Heart left ventricle (tissue), 13 donors: ENCODE measurements around the gene AP3B2.

Source experiments
- POLR2A ChIP-seq, 2 donors: fragments of 450-650 bp; IDR thresholded peaks; one replicate each; pipeline ENCODE4 v1.6.1; 2017; ENCODE audit warnings: antibody characterized with exemption in 2 of 2, mild to moderate bottlenecking in 2 of 2, moderate library complexity in 2 of 2
- TF ChIP-seq, protein P1 (sequence below), 12 donors: fragments of 200-600 bp; sonication (generic) in 4 of 12; IDR thresholded peaks; one replicate each; pipeline versions ENCODE4 v1.5.0 to v1.8.0; 2018 to 2022; ENCODE audit warnings: antibody characterized with exemption in 12 of 12, mild to moderate bottlenecking in 5 of 12
- donor health status: ischemic (EF 13 %, LVEDD 7.1; RV severe dilation, severe dysfunction).
- donor health status: DM: no; HTN: yes; CAD: no.
- donor health status: DM: no; HTN: no; CAD: no.
- donor health status: ischemic (EF 25% LVEDD 6.9; RV normal size, moderate dysfunction).
- donor health status: ischemic (EF 25% LVEDD 5.7; RV mildly dilated, moderate dysfunction).
- donor health status: ischemic (EF 35%, LVEDD 5.7; RV mildly dilated, moderate dysfunction).
- donor health status: nonischemic (EF 11% LVEDD 7.7; RV severe dilation, severe dysfunction).
- donor health status: DM: yes; HTN: yes; CAD: no.
- donor health status: PGD.
- donor health status: ischemic (EF 29% LVEDD 5.4; RV normal size, mild dysfunction).
- donor health status: nonischemic (EF 23%, LVEDD 6.1; RV moderate dilation, normal function).

DNA sequence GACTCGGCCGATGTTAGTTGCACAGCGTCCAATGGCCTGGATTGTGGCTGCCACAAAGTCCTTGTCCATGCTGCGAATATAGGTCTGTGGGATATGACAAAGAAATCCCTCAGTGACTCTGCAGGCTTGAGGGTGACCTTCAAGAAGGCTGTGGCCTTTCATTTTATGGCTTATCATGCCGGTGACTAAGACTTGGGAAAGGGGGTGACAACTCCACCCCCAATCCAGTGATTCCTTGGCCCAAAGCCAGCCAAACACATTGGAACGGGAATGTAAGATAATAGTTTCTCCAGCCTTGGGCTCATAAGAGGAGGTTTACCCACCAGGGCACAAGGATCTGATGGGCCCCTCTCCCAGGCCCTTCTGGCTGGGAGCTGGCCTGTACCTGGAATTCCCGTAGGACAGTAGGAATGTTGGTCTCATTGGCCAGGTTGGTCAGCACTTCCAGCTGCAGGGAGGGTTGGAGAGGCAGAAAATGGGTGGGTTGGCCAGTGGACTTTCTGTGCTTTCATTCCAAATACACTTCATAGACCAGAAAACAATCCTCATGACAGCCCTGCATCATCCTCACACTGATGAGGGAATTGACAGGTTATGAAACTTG is 31.9 kb downstream of the AP3B2 start:
- TF ChIP-seq, protein P1, sequence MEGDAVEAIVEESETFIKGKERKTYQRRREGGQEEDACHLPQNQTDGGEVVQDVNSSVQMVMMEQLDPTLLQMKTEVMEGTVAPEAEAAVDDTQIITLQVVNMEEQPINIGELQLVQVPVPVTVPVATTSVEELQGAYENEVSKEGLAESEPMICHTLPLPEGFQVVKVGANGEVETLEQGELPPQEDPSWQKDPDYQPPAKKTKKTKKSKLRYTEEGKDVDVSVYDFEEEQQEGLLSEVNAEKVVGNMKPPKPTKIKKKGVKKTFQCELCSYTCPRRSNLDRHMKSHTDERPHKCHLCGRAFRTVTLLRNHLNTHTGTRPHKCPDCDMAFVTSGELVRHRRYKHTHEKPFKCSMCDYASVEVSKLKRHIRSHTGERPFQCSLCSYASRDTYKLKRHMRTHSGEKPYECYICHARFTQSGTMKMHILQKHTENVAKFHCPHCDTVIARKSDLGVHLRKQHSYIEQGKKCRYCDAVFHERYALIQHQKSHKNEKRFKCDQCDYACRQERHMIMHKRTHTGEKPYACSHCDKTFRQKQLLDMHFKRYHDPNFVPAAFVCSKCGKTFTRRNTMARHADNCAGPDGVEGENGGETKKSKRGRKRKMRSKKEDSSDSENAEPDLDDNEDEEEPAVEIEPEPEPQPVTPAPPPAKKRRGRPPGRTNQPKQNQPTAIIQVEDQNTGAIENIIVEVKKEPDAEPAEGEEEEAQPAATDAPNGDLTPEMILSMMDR (IDR thresholded peaks at IDR 0.05) = no peak
- TF ChIP-seq POLR2A (IDR thresholded peaks at IDR 0.05) = no peak
